ENCODE measurements around the gene SUDS3. TPM values are rescaled to one million over a fixed set of nuclear protein-coding genes. Genes with fewer than 3 reads are reported as not detected.
A peak's percentile ranks its signal among the peaks of the same experiment; 100 is the strongest.

The SUDS3 gene
- polyA plus RNA-seq, 1 of the 3 experiments (the other 2 are of a cell fraction) = 15.0 TPM

- Histone ChIP-seq H3K4me2 (no peak overlapping the region), H2AFZ (ENCODE audit: low read depth) (no peak overlapping the region), H3K27me3 (ENCODE audit: insufficient read depth) (no peaks in the 10 kb centered on the region), H3K4me1 (ENCODE audit: control insufficient read depth in 1 of 2, insufficient read depth in 2 of 2, low read depth in 1 of 2, low read length in 1 of 2) (peaks cover 4 to 43% of the 10 kb centered on the region in 2 experiments; a peak in 3 of 4 replicates), H3K36me3 (replicated peaks in 1 of 2; ENCODE audit: control insufficient read depth in 1 of 2, insufficient read depth in 2 of 2, low read length in 1 of 2) (no peaks in the 10 kb centered on the region), H4K20me1 (ENCODE audit: insufficient read depth) (no peaks in the 10 kb centered on the region), H3K27ac (ENCODE audit: low read depth in 2 of 2, low read length in 1 of 2) (peak overlapping the region; percentile 23 to 96; a peak in 3 of 4 replicates), H3K79me2 (ENCODE audit: insufficient read depth) (peaks cover 73% of the 10 kb centered on the region), H3K9me2 (no peaks in the 10 kb centered on the region), H3F3A (replicated peaks; ENCODE audit: insufficient read depth) (peaks cover 61% of the 10 kb centered on the region), H3K9ac (no peak overlapping the region), H3K9me3 (no peaks in the 10 kb centered on the region), H3K4me3 (ENCODE audit: low read depth in 2 of 2, low read length in 1 of 2) (no peak overlapping the region)
- DNase-seq = no peak
- WGBS (ENCODE audit: low lambda C conversion rate) = 63% methylated on average over 7 of the region's 7 CpGs
- TF ChIP-seq RAD21 (IDR thresholded peaks at IDR 0.05; ENCODE audit: low read length) (no peak), USF2 (IDR thresholded peaks at IDR 0.05; ENCODE audit: borderline replicate concordance, low read depth, low read length) (no peak), TEAD4 (IDR thresholded peaks at IDR 0.05; ENCODE audit: borderline replicate concordance, insufficient read depth) (no peak), GABPA (IDR thresholded peaks at IDR 0.05; ENCODE audit: low read depth) (no peak), TCF12 (IDR thresholded peaks at IDR 0.05) (no peak), EP300 (IDR thresholded peaks at IDR 0.05; ENCODE audit: borderline replicate concordance in 1 of 2, low read depth in 1 of 2, low read length in 1 of 2) (no peak), EZH2phosphoT487 (IDR thresholded peaks at IDR 0.05; ENCODE audit: borderline replicate concordance, low read depth) (no peak), SIN3A (IDR thresholded peaks at IDR 0.05; ENCODE audit: borderline replicate concordance, low read depth, low read length) (no peak), ZBTB33 (IDR thresholded peaks at IDR 0.05; ENCODE audit: borderline replicate concordance, low read depth) (no peak), JUND (IDR thresholded peaks at IDR 0.05) (no peak), ELF1 (IDR thresholded peaks at IDR 0.05) (no peak), SMC3 (IDR thresholded peaks at IDR 0.05; ENCODE audit: low read depth, low read length) (no peak), MEF2A (IDR thresholded peaks at IDR 0.05; ENCODE audit: borderline replicate concordance, low read depth) (no peak), FOSL2 (IDR thresholded peaks at IDR 0.05; ENCODE audit: borderline replicate concordance, low read depth) (no peak)
- TF ChIP-seq, protein P1, sequence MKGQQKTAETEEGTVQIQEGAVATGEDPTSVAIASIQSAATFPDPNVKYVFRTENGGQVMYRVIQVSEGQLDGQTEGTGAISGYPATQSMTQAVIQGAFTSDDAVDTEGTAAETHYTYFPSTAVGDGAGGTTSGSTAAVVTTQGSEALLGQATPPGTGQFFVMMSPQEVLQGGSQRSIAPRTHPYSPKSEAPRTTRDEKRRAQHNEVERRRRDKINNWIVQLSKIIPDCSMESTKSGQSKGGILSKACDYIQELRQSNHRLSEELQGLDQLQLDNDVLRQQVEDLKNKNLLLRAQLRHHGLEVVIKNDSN (IDR thresholded peaks at IDR 0.05; ENCODE audit: borderline replicate concordance, low read depth) = no peak
- ChIA-PET POLR2A (interaction anchor here (1.0 kb wide), 1 partner anchor 17 kb away, joined by 3 read pairs; the partner anchor contains the start of gene SUDS3), CTCF (interaction anchor here (0.9 to 3.3 kb wide), 7 partner anchors 9 to 171 kb away, joined by 3 to 36 read pairs (median 4); partner anchors contain the start of gene SUDS3)
Measured at GRCh38 chr12:118358612-118359540, 17.5 kb upstream of the SUDS3 start.
